Measurements from ENCODE around the gene SH3GL2.

SH3GL2 gene

GRCh38 chr9:17751486-17751885 is 172.6 kb downstream of the SH3GL2 start:
- ATAC-seq = no peak
- TF ChIP-seq ESRRG (CRISPR knock-in tag; IDR thresholded peaks at IDR 0.05) (no peak), ZFP3 (CRISPR knock-in tag; IDR thresholded peaks at IDR 0.05) (no peak), ZNF565 (CRISPR knock-in tag; conservative IDR thresholded peaks at IDR 0.05; ENCODE audit: low read depth) (no peak), ZNF8 (CRISPR knock-in tag; IDR thresholded peaks at IDR 0.05) (no peak)

GRCh38 chr9:17752021-17752420 is 173.2 kb downstream of the SH3GL2 start:
- TF ChIP-seq CSRNP3 (CRISPR knock-in tag; IDR thresholded peaks at IDR 0.05) = no peak
- no peak for TF ChIP-seq ESRRG (CRISPR knock-in tag; IDR thresholded peaks at IDR 0.05)
- TF ChIP-seq TCF4 (CRISPR knock-in tag; IDR thresholded peaks at IDR 0.05; ENCODE audit: borderline replicate concordance) = no peak
- TF ChIP-seq ARNTL (CRISPR knock-in tag; IDR thresholded peaks at IDR 0.05; ENCODE audit: borderline replicate concordance, low read depth) = no peak
- TF ChIP-seq TOX (CRISPR knock-in tag; IDR thresholded peaks at IDR 0.05; ENCODE audit: borderline replicate concordance) = no peak
- no peak for TF ChIP-seq PATZ1 (CRISPR knock-in tag; IDR thresholded peaks at IDR 0.05; ENCODE audit: borderline replicate concordance)
- no peak for TF ChIP-seq ZNF8 (CRISPR knock-in tag; IDR thresholded peaks at IDR 0.05)
- no peak for TF ChIP-seq ZNF70 (CRISPR knock-in tag; IDR thresholded peaks at IDR 0.05)
- TF ChIP-seq ZNF565 (CRISPR knock-in tag; conservative IDR thresholded peaks at IDR 0.05; ENCODE audit: low read depth) = no peak
- TF ChIP-seq ZC3H10 (CRISPR knock-in tag; IDR thresholded peaks at IDR 0.05) = no peak
- no peak for TF ChIP-seq GLIS3 (CRISPR knock-in tag; IDR thresholded peaks at IDR 0.05)

GRCh38 chr9:17757816-17758215 is 178.9 kb downstream of the SH3GL2 start:
- no peak for ATAC-seq
- TF ChIP-seq TCF4 (CRISPR knock-in tag; IDR thresholded peaks at IDR 0.05; ENCODE audit: borderline replicate concordance) = no peak
- no peak for TF ChIP-seq PATZ1 (CRISPR knock-in tag; IDR thresholded peaks at IDR 0.05; ENCODE audit: borderline replicate concordance)
- TF ChIP-seq SNAI2 (CRISPR knock-in tag; IDR thresholded peaks at IDR 0.05) = no peak
- TF ChIP-seq ZNF8 (CRISPR knock-in tag; IDR thresholded peaks at IDR 0.05) = no peak
- no peak for TF ChIP-seq BACH2 (CRISPR knock-in tag; IDR thresholded peaks at IDR 0.05; ENCODE audit: borderline replicate concordance)
- TF ChIP-seq TSHZ2 (CRISPR knock-in tag; IDR thresholded peaks at IDR 0.05) = no peak
- TF ChIP-seq CSRNP3 (CRISPR knock-in tag; IDR thresholded peaks at IDR 0.05) = no peak
- TF ChIP-seq PPARA (CRISPR knock-in tag; IDR thresholded peaks at IDR 0.05; ENCODE audit: borderline replicate concordance) = no peak
- no peak for TF ChIP-seq TOX (CRISPR knock-in tag; IDR thresholded peaks at IDR 0.05; ENCODE audit: borderline replicate concordance)
- TF ChIP-seq ZC3H10 (CRISPR knock-in tag; IDR thresholded peaks at IDR 0.05) = no peak
- TF ChIP-seq ISL1 (CRISPR knock-in tag; IDR thresholded peaks at IDR 0.05) = no peak
- TF ChIP-seq RARB (CRISPR knock-in tag; IDR thresholded peaks at IDR 0.05) = no peak
- no peak for TF ChIP-seq GLIS3 (CRISPR knock-in tag; IDR thresholded peaks at IDR 0.05)
- no peak for TF ChIP-seq ZFP30 (CRISPR knock-in tag; IDR thresholded peaks at IDR 0.05)
- TF ChIP-seq CREB5 (CRISPR knock-in tag; IDR thresholded peaks at IDR 0.05; ENCODE audit: low read depth) = no peak

More at GRCh38 chr9:17752021-17752420, 173.2 kb downstream of the SH3GL2 start:
- no peak for ATAC-seq
